ENCODE measurements around the gene JHY.
"Not testable (repeated sequence)": the region's sequence is repeated elsewhere in the genome, so short reads cannot be mapped to it uniquely, and the experiment has no call there.

JHY gene

DNA sequence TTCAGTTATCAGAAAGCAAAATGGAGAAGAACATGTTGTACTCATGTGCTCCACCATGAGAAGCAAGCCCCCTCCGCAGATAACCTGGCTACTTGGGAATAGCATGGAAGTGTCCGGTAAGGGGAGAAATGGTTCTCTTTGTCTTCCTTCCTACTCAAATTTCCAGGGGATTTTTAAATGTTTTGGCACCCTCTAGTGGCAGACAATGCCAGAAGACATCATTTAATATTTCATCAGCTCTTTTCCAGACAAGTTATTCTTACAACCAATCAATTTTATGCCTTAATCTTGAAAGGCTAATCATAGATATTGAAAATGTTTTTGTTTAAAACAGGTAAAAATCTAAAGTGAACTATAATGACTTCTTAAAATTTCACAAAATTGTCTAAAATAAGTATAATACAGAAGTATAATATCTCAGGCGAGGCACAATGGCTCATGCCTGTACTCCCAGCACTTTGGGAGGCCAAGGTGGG, 28.6 kb upstream of the JHY start:
- DNase-seq (ENCODE audit: low read depth): peak; percentile 66
- TF ChIP-seq, protein P1, sequence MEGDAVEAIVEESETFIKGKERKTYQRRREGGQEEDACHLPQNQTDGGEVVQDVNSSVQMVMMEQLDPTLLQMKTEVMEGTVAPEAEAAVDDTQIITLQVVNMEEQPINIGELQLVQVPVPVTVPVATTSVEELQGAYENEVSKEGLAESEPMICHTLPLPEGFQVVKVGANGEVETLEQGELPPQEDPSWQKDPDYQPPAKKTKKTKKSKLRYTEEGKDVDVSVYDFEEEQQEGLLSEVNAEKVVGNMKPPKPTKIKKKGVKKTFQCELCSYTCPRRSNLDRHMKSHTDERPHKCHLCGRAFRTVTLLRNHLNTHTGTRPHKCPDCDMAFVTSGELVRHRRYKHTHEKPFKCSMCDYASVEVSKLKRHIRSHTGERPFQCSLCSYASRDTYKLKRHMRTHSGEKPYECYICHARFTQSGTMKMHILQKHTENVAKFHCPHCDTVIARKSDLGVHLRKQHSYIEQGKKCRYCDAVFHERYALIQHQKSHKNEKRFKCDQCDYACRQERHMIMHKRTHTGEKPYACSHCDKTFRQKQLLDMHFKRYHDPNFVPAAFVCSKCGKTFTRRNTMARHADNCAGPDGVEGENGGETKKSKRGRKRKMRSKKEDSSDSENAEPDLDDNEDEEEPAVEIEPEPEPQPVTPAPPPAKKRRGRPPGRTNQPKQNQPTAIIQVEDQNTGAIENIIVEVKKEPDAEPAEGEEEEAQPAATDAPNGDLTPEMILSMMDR (IDR thresholded peaks at IDR 0.05; ENCODE audit: insufficient read depth, low read depth, low read length, missing control alignments): peak; percentile 53
- no peak overlapping the region for H3K4me3 ChIP-seq (ENCODE audit: low read depth, low read length)

- TF ChIP-seq, protein P1 (IDR thresholded peaks at IDR 0.05; ENCODE audit: insufficient read depth, low read depth, low read length, missing control alignments): no peak
- H3K4me3 ChIP-seq (ENCODE audit: low read depth, low read length): no peak overlapping the region
- DNase-seq (ENCODE audit: low read depth): no peak
Measured at GRCh38 chr11:122861631-122862030, 20.9 kb upstream of the JHY start.

GRCh38 chr11:122862091-122862490, 20.5 kb upstream of the JHY start:
- TF ChIP-seq, protein P1 (IDR thresholded peaks at IDR 0.05; ENCODE audit: insufficient read depth, low read depth, low read length, missing control alignments): no peak
- H3K4me3 ChIP-seq (ENCODE audit: low read depth, low read length): no peak overlapping the region
- DNase-seq (ENCODE audit: low read depth): no peak

DNA sequence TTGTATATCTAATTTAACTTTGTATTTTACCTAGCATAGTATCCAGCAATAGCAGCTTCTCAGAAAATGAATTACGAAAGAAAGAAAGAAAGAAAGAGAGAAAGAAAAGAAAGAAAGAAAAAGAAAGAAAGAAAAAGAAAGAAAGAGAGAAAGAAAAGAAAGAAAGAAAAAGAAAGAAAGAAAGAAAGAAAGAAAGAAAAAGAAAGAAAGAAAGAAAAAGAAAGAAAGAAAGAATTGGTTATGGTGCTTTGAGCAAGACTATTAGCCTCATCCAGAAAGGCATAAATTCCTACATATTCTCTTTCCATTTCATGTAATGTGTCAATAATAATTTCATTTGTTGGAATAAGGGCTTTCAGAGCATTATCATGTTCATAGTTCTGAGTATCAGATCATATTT, 19.4 kb upstream of the JHY start:
- not testable (repeated sequence) for H3K4me3 ChIP-seq (ENCODE audit: low read depth, low read length); DNase-seq (ENCODE audit: low read depth)

GRCh38 chr11:122863704-122864326, 18.7 kb upstream of the JHY start:
- DNase-seq (ENCODE audit: low read depth): peak; percentile 52
- TF ChIP-seq, protein P1 (IDR thresholded peaks at IDR 0.05; ENCODE audit: insufficient read depth, low read depth, low read length, missing control alignments): peak; percentile 71
- H3K4me3 ChIP-seq (ENCODE audit: low read depth, low read length): no peak overlapping the region

DNA sequence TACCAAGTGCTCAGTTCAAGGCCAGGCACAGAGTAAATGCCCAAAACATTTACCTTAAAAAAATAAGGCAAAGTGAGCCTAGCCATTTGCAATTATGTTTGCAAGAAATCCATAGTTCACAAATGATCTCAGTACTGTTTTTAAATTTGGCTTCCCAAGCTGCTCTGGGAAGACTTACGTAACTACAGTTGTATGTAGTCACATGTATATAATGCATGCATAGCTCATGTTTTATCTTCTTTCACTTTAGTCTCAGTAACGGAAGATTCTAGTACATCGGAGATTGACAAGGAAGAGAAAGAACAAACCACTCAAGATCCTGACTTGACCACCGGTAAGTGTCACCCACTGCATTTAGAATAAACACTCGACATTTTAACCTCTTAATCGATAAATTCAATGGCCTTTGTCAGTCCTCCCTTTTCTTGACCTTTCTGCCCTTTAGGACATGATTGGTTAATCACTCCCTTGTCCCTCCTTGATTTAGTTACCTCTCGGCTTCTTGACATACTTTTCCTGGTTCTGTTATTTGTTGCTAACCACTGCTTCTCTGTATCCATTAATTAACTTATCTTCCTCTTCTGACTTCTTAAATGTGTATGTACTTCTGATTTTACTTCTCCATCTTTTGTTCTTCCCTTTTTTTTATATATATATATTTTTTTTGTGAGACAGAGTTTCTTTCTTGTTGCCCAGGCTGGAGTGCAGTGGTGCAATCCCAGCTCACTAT, 18.0 kb upstream of the JHY start:
- H3K4me3 ChIP-seq (ENCODE audit: low read depth, low read length): no peak overlapping the region
- DNase-seq (ENCODE audit: low read depth): no peak
- TF ChIP-seq, protein P1 (IDR thresholded peaks at IDR 0.05; ENCODE audit: insufficient read depth, low read depth, low read length, missing control alignments): no peak

DNA sequence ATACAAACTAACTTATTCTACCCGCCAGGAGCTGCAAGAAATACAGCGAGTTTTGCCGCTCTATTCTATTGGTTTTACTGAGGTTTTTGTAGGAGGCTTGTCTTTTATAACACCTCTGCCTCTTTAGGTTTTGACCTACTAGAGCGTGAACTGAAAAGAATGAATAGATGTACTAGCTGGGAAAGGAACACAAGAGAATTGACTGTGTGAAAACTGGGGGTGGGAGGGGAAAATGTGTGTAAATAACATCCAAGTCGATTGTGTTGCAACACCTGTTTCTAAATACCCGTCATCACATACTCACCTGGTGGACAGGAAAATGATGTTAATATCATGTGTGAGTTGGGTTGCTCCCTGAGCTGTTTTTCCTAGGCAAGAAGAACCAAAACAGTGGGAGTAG, 12.9 kb upstream of the JHY start:
- TF ChIP-seq, protein P1 (IDR thresholded peaks at IDR 0.05; ENCODE audit: insufficient read depth, low read depth, low read length, missing control alignments): no peak
- no peak overlapping the region for H3K4me3 ChIP-seq (ENCODE audit: low read depth, low read length)
- DNase-seq (ENCODE audit: low read depth): no peak

All from GM12865 (cell line).